ENCODE results near the gene WFDC9.
"Not testable (repeated sequence)": the region's sequence is repeated elsewhere in the genome, so short reads cannot be mapped to it uniquely, and the experiment has no call there.

Gene WFDC9

DNA sequence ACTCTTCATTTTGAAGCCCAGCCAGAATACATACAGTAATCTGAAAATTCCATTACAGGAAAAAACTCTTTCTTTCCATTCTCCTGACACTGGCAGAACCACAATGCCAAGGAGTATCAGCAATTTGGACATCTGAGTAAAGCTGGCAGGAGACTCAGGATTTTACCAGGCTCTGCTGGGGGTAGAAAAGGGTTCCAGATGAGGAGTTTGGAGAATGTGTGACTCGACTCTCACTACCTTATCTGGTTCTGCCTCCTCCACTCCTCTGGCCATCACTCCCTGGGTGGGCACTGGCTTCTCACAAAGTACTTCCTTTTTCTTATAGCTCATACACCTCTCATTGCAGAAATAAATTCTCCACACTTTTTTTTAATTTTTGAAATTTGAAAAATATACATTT, 41.4 kb downstream of the WFDC9 start:
- DNase-seq = no peak

GRCh38 chr20:45588800-45589199, 42.3 kb downstream of the WFDC9 start:
- DNase-seq = no peak

DNA sequence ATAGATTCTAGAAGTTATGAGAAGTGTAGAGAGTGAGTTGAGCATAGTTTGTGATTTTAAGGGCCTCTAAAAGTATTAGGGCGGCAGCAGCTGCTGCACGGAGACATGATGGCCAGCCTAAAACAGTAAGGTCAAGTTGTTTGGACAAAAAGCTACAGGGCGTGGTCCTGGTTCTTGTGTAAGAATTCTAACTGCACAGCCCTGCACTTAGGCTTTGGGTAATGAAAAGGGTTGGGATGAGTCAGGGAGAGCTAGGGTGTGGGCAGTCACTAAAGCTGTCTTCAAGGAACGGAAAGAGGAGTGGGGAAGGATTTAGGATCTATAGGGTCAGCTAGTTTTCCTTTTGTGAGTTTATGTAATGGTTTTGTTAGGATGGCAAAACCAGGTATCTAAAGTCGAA, 45.1 kb downstream of the WFDC9 start:
- DNase-seq = not testable (repeated sequence)

DNA sequence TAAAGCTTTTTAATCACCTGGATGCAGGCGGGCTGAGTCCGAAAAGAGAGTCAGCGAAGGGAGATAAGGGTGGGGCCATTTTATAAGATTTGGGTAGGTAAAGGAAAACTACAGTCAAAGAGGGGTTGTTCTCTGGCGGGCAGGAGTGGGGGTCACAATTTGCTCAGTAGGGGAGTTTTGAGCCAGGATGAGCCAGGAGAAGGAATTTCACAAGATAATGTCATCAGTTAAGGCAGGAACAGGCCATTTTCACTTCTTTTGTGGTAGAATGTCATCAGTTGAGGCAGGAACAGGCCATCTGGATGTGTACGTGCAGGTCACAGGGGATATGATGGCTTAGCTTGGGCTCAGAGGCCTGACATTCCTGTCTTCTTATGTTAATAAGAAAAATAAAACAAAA, 46.8 kb downstream of the WFDC9 start:
- DNase-seq = not testable (repeated sequence)

DNA sequence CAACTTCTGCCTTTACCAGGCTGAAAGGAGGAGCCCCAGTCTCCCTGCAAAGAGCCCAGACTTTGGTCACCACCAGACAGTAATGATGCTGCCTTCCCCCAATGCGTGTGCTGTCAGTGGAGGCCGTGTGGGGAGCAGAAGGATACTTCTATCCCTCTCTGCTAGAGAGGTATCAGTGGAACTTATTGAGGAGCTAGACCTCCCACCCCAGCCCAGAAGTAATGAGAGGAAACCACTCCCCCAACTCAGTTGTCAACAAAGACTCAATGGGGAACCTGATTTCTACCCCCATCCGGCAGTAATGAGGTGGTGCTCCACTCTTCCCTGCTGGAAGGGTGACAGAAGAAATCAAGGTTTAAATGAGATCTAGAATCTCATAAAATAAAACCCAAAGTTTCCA, 47.6 kb downstream of the WFDC9 start:
- no peak for DNase-seq

GRCh38 chr20:45581702-45582101, 49.4 kb downstream of the WFDC9 start:
- DNase-seq = no peak

DNA sequence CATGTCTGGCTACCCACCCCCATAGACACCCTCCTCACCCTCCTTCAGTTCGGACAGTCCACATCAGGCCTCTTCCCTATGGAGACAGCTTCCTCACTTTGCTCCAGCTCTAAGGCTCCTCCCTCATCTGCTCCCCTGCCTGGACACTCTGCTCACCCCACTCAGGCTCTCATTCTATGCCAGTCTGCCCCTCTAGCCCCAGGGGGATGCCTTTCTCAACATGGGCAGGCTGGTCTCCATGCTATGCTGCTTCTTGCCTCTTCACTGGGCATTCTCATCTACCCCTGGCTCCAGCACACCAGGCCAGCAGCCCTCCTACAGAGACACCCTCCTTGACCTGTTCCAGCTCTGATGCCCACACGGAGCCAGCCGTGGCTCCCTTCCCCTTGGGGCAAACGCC, 51.9 kb downstream of the WFDC9 start, which contains the start of gene WFDC8:
TSS of gene WFDC8 (minus strand) at position 101 of the 400 bp plus-strand sequence. CDS start at position 64, 37 bp downstream.
- no peak for DNase-seq

GRCh38 chr20:45578231-45578630, 52.9 kb downstream of the WFDC9 start:
- DNase-seq = no peak

GRCh38 chr20:45576995-45577394, 54.1 kb downstream of the WFDC9 start:
- DNase-seq = no peak

DNA sequence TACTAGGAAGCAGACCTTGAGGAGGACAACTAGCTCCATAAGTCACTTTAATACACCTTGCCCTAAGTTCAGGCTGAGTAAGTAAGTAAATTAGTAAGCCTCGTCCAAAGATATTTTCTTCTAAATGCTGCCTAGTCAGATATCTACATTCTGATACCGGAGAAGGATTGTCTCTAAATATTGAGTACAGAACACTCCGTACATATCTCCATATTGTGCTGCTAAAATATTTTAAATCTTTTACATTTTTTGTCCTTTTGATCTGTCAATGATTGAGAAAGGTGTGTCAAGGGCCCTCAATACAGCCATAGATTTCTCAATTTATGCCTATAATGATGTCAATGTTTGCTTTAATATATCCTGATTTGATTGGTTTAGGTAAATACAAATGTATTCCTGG, 55.2 kb downstream of the WFDC9 start:
- DNase-seq = no peak

GRCh38 chr20:45569650-45570049, 61.4 kb downstream of the WFDC9 start:
- not testable (repeated sequence) for DNase-seq

- no peak for DNase-seq
Observed at GRCh38 chr20:45564760-45565276, 66.3 kb downstream of the WFDC9 start.

Measured in GF-D8 (cell line).